RWPE2 (cell line): ENCODE measurements around the gene CABP2.
A peak's percentile ranks its signal among the peaks of the same experiment; 100 is the strongest.
"Not testable (repeated sequence)": the region's sequence is repeated elsewhere in the genome, so short reads cannot be mapped to it uniquely, and the experiment has no call there.

ENCODE experiments used
- ATAC-seq: fragments of 200-7000 bp; cut with Tn5 transposase; 3 replicates; pipeline ENCODE4 v1.9.1; 2021; ENCODE audit warnings: low read depth
- DNase-seq: peaks from one replicate; pipeline ENCODE4 v3.0.0-alpha.2; 2020; ENCODE audit warnings: low spot score
- H3K27ac ChIP-seq: fragments of 450-650 bp; 2 replicates; pipeline ENCODE4 v1.5.1; 2017; ENCODE audit warnings: mild to moderate bottlenecking; ENCODE audit not compliant: poor library complexity, severe bottlenecking
- H3K27me3 ChIP-seq: fragments of 250-450 bp; sonication (Bioruptor Pico); 2 replicates; pipeline ENCODE4 v1.5.1; 2021; ENCODE audit warnings: mild to moderate bottlenecking, moderate library complexity; ENCODE audit not compliant: insufficient read depth, poor library complexity, severe bottlenecking
- H3K36me3 ChIP-seq: fragments of 250-450 bp; sonication (Bioruptor Pico); 2 replicates; pipeline ENCODE4 v1.5.1; 2020; ENCODE audit warnings: low read depth, mild to moderate bottlenecking, moderate library complexity
- H3K4me1 ChIP-seq: fragments of 250-450 bp; sonication (Bioruptor Pico); 2 replicates; pipeline ENCODE4 v1.5.1; 2021; ENCODE audit warnings: mild to moderate bottlenecking, moderate library complexity; ENCODE audit not compliant: insufficient read depth, poor library complexity, severe bottlenecking
- H3K4me3 ChIP-seq: fragments of 250-450 bp; sonication (Bioruptor Pico); 2 replicates; pipeline ENCODE4 v1.5.1; 2021; ENCODE audit warnings: mild to moderate bottlenecking, moderate library complexity; ENCODE audit not compliant: severe bottlenecking
- H3K9me3 ChIP-seq: fragments of 250-450 bp; sonication (Bioruptor Pico); 2 replicates; pipeline ENCODE4 v1.5.1; 2021; ENCODE audit warnings: mild to moderate bottlenecking, moderate library complexity; ENCODE audit not compliant: severe bottlenecking
- TF ChIP-seq, protein P1 (sequence below): fragments of 450-650 bp; IDR thresholded peaks from one replicate; pipeline ENCODE4 v1.5.1; 2017; ENCODE audit warnings: mild to moderate bottlenecking, moderate library complexity; ENCODE audit not compliant: poor library complexity, severe bottlenecking

CABP2 gene

DNA sequence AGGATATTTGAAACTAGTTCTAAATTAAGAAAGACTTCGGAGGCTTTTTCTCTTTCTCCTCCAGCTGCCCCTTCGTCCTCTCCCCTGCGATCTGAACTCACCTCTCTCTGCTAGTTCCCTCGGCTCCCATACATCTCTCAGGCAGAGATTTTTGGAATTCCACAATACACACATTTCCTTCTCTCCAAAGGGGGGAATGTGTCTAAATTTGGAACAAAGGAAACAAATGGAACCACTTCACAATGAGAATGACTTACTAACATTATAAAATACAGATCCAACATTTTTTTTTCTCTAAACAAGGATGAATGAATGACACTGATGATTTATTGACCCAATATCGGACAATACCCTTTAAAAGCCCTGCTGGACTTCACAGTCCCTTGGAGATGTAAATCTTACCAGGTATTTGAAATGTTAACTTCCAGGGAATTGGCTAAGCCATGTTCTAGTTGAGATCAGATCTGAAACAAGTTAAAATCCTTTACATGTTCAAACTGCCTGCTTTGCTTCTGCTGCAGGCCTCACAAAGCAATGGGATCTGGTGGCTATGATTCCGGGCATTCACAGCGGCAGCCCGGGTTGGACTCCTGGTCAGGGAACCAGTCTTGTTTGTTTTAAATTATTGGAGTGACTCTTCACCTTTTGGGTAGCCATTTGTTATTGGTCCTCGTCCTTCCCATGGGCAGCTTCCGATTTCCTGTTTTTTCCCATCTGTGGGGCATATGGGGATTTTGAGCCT, 39.9 kb upstream of the CABP2 start:
- DNase-seq (no peak), ATAC-seq (no peak)
- TF ChIP-seq, protein P1, sequence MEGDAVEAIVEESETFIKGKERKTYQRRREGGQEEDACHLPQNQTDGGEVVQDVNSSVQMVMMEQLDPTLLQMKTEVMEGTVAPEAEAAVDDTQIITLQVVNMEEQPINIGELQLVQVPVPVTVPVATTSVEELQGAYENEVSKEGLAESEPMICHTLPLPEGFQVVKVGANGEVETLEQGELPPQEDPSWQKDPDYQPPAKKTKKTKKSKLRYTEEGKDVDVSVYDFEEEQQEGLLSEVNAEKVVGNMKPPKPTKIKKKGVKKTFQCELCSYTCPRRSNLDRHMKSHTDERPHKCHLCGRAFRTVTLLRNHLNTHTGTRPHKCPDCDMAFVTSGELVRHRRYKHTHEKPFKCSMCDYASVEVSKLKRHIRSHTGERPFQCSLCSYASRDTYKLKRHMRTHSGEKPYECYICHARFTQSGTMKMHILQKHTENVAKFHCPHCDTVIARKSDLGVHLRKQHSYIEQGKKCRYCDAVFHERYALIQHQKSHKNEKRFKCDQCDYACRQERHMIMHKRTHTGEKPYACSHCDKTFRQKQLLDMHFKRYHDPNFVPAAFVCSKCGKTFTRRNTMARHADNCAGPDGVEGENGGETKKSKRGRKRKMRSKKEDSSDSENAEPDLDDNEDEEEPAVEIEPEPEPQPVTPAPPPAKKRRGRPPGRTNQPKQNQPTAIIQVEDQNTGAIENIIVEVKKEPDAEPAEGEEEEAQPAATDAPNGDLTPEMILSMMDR: no peak
- no peaks in the 10 kb centered on the region for H3K27me3 ChIP-seq
- no peak overlapping the region for H3K4me3 ChIP-seq
- H3K27ac ChIP-seq: peak overlapping the region; percentile 67
- H3K4me1 ChIP-seq: peaks cover 17% of the 10 kb centered on the region
- H3K9me3 ChIP-seq: no peaks in the 10 kb centered on the region
- H3K36me3 ChIP-seq: no peaks in the 10 kb centered on the region

DNA sequence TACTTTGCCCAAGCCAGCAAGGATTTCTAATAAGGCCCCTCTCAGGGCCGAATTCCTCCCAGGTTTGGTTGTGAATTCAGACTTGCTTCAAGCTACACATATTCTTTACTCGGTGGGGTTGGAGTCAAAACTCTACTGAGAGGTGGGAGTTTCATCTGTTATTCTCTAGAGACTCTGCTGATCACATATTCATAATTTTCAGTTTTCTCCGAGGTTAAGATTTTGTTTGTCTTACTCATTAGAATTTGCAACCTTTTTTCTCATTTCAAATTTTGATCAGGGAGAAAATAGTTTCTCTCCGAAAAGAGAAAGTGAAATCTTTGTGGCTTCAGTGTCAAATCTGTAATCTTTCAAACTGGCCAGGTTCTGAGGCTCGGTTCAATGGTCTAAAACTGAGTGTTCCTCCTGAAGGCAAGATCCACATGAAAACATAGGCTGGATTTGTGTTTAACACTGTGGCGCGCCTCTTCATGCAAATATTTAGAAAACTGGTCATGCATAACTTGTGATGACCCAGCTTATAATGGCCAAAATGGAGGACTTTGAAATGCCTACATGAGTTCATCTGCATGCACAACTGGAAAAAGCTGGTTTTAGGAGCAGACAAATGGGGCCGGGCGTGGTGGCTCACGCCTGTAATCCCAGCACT, 38.8 kb upstream of the CABP2 start:
- ATAC-seq: no peak
- no peaks in the 10 kb centered on the region for H3K9me3 ChIP-seq
- DNase-seq: no peak
- no peak overlapping the region for H3K27ac ChIP-seq
- TF ChIP-seq, protein P1: no peak
- H3K4me3 ChIP-seq: no peak overlapping the region
- H3K4me1 ChIP-seq: peaks cover 17% of the 10 kb centered on the region
- no peaks in the 10 kb centered on the region for H3K27me3 ChIP-seq
- H3K36me3 ChIP-seq: no peaks in the 10 kb centered on the region

- H3K9me3 ChIP-seq: no peaks in the 10 kb centered on the region
- peaks cover 4% of the 10 kb centered on the region for H3K4me1 ChIP-seq
- no peaks in the 10 kb centered on the region for H3K27me3 ChIP-seq
- no peak overlapping the region for H3K4me3 ChIP-seq
- no peak overlapping the region for H3K27ac ChIP-seq
- DNase-seq (no peak), ATAC-seq (no peak)
- no peaks in the 10 kb centered on the region for H3K36me3 ChIP-seq
- TF ChIP-seq, protein P1: no peak
Measured at GRCh38 chr11:67558084-67558772, 35.0 kb upstream of the CABP2 start.

GRCh38 chr11:67556244-67556643, 33.0 kb upstream of the CABP2 start:
- H3K27me3 ChIP-seq: no peaks in the 10 kb centered on the region

GRCh38 chr11:67551697-67552096, 28.5 kb upstream of the CABP2 start:
- not testable (repeated sequence) for ATAC-seq, DNase-seq, H3K27me3 ChIP-seq, H3K4me1 ChIP-seq, H3K27ac ChIP-seq, H3K9me3 ChIP-seq, H3K4me3 ChIP-seq, H3K36me3 ChIP-seq

More at GRCh38 chr11:67556244-67556643, 33.0 kb upstream of the CABP2 start:
- H3K9me3 ChIP-seq: no peaks in the 10 kb centered on the region
- DNase-seq (no peak), ATAC-seq (no peak)
- no peak overlapping the region for H3K27ac ChIP-seq
- H3K4me3 ChIP-seq: no peak overlapping the region
- TF ChIP-seq, protein P1: no peak
- no peaks in the 10 kb centered on the region for H3K4me1 ChIP-seq
- no peaks in the 10 kb centered on the region for H3K36me3 ChIP-seq
